Measurements from ENCODE around the gene CEP85. TPM values are rescaled to one million over a fixed set of nuclear protein-coding genes. Genes with fewer than 3 reads are reported as not detected.

Gene CEP85
- total and polyA plus RNA-seq, 4 donors: 2.6 to 14.6 (median 5.3) TPM

GRCh38 chr1:26234644-26235370, 807 bp downstream of the CEP85 start (continued):
- TF ChIP-seq ZBTB33 (IDR thresholded peaks at IDR 0.05) (no peak), MAX (IDR thresholded peaks at IDR 0.05) (no peak), TAF1 (conservative IDR thresholded peaks at IDR 0.05) (no peak), SP1 (IDR thresholded peaks at IDR 0.05) (no peak), RXRA (IDR thresholded peaks at IDR 0.05) (no peak), HNF4G (IDR thresholded peaks at IDR 0.05) (no peak), FOXA1 (IDR thresholded peaks at IDR 0.05) (no peak)

GRCh38 chr1:26237230-26237966, 3.4 kb downstream of the CEP85 start:
- no peaks in the 10 kb centered on the region for H3K27me3 ChIP-seq (ENCODE audit: control insufficient read depth in 4 of 4, insufficient read depth in 4 of 4, low read length in 3 of 4)
- no peak for DNase-seq (ENCODE audit: low spot score)
- H3K4me3 ChIP-seq (ENCODE audit: low read depth in 1 of 3, low read length in 3 of 3): no peak overlapping the region
- peaks cover 0 to 1% (median 0%) of the 10 kb centered on the region in 4 donors for H3K36me3 ChIP-seq (ENCODE audit: control insufficient read depth in 4 of 4, insufficient read depth in 3 of 4, low read depth in 1 of 4, low read length in 3 of 4)
- TF ChIP-seq GABPA (IDR thresholded peaks at IDR 0.05 in 1 of 2, conservative IDR thresholded peaks at IDR 0.05 in 1 of 2): no peak
- peak in 1 of 2 donors; percentile 19 for TF ChIP-seq JUND (IDR thresholded peaks at IDR 0.05)
- 77% methylated on average over 6 of the region's 6 CpGs for WGBS
- peaks cover 0 to 17% (median 10%) of the 10 kb centered on the region in 4 donors for H3K4me1 ChIP-seq (ENCODE audit: control insufficient read depth in 4 of 4, insufficient read depth in 4 of 4, low read length in 3 of 4)
- H3K9ac ChIP-seq (ENCODE audit: low read depth in 1 of 2, low read length in 2 of 2): no peak overlapping the region
- no peaks in the 10 kb centered on the region for H3K9me3 ChIP-seq (ENCODE audit: control insufficient read depth in 4 of 4, low read length in 3 of 4)
- no peak overlapping the region for H3K27ac ChIP-seq (ENCODE audit: low read depth in 1 of 2, low read length in 2 of 2)

- 93% methylated on average over 4 of the region's 4 CpGs for WGBS
- no peak for TF ChIP-seq EGR1 (IDR thresholded peaks at IDR 0.05; ENCODE audit: low read depth in 2 of 2)
- TF ChIP-seq JUND (IDR thresholded peaks at IDR 0.05): no peak
- no peak for TF ChIP-seq GABPA (IDR thresholded peaks at IDR 0.05 in 1 of 2, conservative IDR thresholded peaks at IDR 0.05 in 1 of 2)
- TF ChIP-seq SP1 (IDR thresholded peaks at IDR 0.05): no peak
- TF ChIP-seq FOXA1 (IDR thresholded peaks at IDR 0.05): no peak
- no peak for TF ChIP-seq RAD21 (IDR thresholded peaks at IDR 0.05)
- TF ChIP-seq REST (IDR thresholded peaks at IDR 0.05): no peak
- no peak for TF ChIP-seq HNF4G (IDR thresholded peaks at IDR 0.05)
- TF ChIP-seq RXRA (IDR thresholded peaks at IDR 0.05): no peak
- no peak for TF ChIP-seq HNF4A (conservative IDR thresholded peaks at IDR 0.05)
- no peak for TF ChIP-seq YY1 (IDR thresholded peaks at IDR 0.05)
- no peak for TF ChIP-seq ATF3 (IDR thresholded peaks at IDR 0.05)
- no peak for TF ChIP-seq NR2F2 (IDR thresholded peaks at IDR 0.05)
- TF ChIP-seq ZBTB33 (IDR thresholded peaks at IDR 0.05): no peak
- TF ChIP-seq TAF1 (conservative IDR thresholded peaks at IDR 0.05): no peak
- no peak for TF ChIP-seq CTCF (IDR thresholded peaks at IDR 0.05; ENCODE audit: low read depth, low read length, missing input control)
- no peak for TF ChIP-seq MAX (IDR thresholded peaks at IDR 0.05)
- no peak for TF ChIP-seq FOXA2 (IDR thresholded peaks at IDR 0.05)
Measured at GRCh38 chr1:26239936-26240335, 5.9 kb downstream of the CEP85 start.

More at GRCh38 chr1:26239936-26240335, 5.9 kb downstream of the CEP85 start:
- Histone ChIP-seq H3K9ac (ENCODE audit: low read depth in 1 of 2, low read length in 2 of 2) (no peak overlapping the region), H3K4me1 (ENCODE audit: control insufficient read depth in 4 of 4, insufficient read depth in 4 of 4, low read length in 3 of 4) (peaks cover 0 to 5% (median 4%) of the 10 kb centered on the region in 4 donors), H3K4me3 (ENCODE audit: low read depth in 1 of 3, low read length in 3 of 3) (no peak overlapping the region), H3K36me3 (ENCODE audit: control insufficient read depth in 4 of 4, insufficient read depth in 3 of 4, low read depth in 1 of 4, low read length in 3 of 4) (peaks cover 0 to 4% (median 3%) of the 10 kb centered on the region in 4 donors), H3K9me3 (ENCODE audit: control insufficient read depth in 4 of 4, low read length in 3 of 4) (no peaks in the 10 kb centered on the region), H3K27me3 (ENCODE audit: control insufficient read depth in 4 of 4, insufficient read depth in 4 of 4, low read length in 3 of 4) (no peaks in the 10 kb centered on the region), H3K27ac (ENCODE audit: low read depth in 1 of 2, low read length in 2 of 2) (no peak overlapping the region)
- DNase-seq (ENCODE audit: low spot score): no peak
